HepG2 (cell line): ENCODE measurements around the gene SORBS2. TPM values are rescaled to one million over a fixed set of nuclear protein-coding genes. Genes with fewer than 3 reads are reported as not detected.

ENCODE experiments used
- ATAC-seq: fragments of 200-7000 bp; cut with Tn5 transposase; 3 replicates; pipeline ENCODE4 v1.9.1; 2020; ENCODE audit warnings: mild to moderate bottlenecking, moderate library complexity
- BruUV-seq: library from RNA; stranded (reverse); fragments of 400-500 nt; replicated peaks from 2 replicates; lab custom pipeline; 2021; lab: Mats Ljungman, UMichigan
- CTCF ChIA-PET: fragments of 300-600 bp; formaldehyde crosslinking; extraction: SDS; loops from one replicate; lab custom pipeline; 2021; ENCODE audit warnings: low total read pairs, inconsistent platforms, low intra/inter-chr PET ratio; lab: Yijun Ruan, JAX
- POLR2A ChIA-PET: fragments of 350-600 bp; sonication (Branson Sonifier 250); formaldehyde crosslinking; loops from one replicate; lab custom pipeline; 2020; ENCODE audit warnings: antibody characterized with exemption, inconsistent platforms; lab: Yijun Ruan, JAX
- DNase-seq: peaks from one replicate; pipeline ENCODE4 v3.0.0-alpha.2; 2015; ENCODE audit warnings: low spot score
- FAIRE-seq: peaks from 3 replicates; lab custom pipeline; 2011; peaks lifted over from hg19 to GRCh38; lab: Jason Lieb, UNC
- H2AFZ ChIP-seq: one replicate; pipeline ENCODE4 v1.6.1; 2011; ENCODE audit warnings: low read length, inconsistent platforms
- H3K27ac ChIP-seq: fragments of 300-600 bp; 3 replicates; pipeline ENCODE4 v1.8.0; 2011; ENCODE audit warnings: mixed run types, mild to moderate bottlenecking, mixed read lengths, low read length, inconsistent platforms; ENCODE audit not compliant: insufficient read depth; ENCODE audit errors: extremely low read length
- H3K27me3 ChIP-seq, 2 experiments: fragments of 200-600 bp in 1 of 2; 2 replicates in 1 of 2; 3 replicates in 1 of 2; pipeline versions ENCODE4 v1.6.0 to v1.8.0; 2011; ENCODE audit warnings: low read length in 2 of 2, mild to moderate bottlenecking in 2 of 2, moderate library complexity in 2 of 2, inconsistent platforms in 1 of 2; ENCODE audit not compliant: insufficient read depth in 2 of 2, control insufficient read depth in 1 of 2
- H3K36me3 ChIP-seq, 2 experiments: fragments of 200-600 bp in 1 of 2; replicated peaks in 1 of 2; 2 replicates in 1 of 2; 3 replicates in 1 of 2; pipeline versions ENCODE4 v1.5.1 to v1.8.0; 2011; ENCODE audit warnings: low read length in 2 of 2, inconsistent platforms in 1 of 2; ENCODE audit not compliant: insufficient read depth in 2 of 2, control insufficient read depth in 1 of 2
- H3K4me1 ChIP-seq: 2 replicates; pipeline ENCODE4 v1.5.1; 2012; ENCODE audit warnings: low read length, inconsistent platforms; ENCODE audit not compliant: insufficient read depth
- H3K4me2 ChIP-seq: 2 replicates; pipeline ENCODE4 v1.6.0; 2011; ENCODE audit warnings: low read depth, low read length, inconsistent platforms
- H3K4me3 ChIP-seq, 3 experiments: fragments of 200-600 bp in 1 of 3; sonication (generic), shearing (Covaris generic) in 1 of 3; replicated peaks in 1 of 3; 2 replicates each; pipeline ENCODE4 v1.5.1; 2011 to 2016; ENCODE audit warnings: low read length in 3 of 3, inconsistent platforms in 2 of 3, low read depth in 2 of 3, mild to moderate bottlenecking in 2 of 3, control low read depth in 1 of 3, mixed read lengths in 1 of 3; ENCODE audit not compliant: insufficient read depth in 1 of 3
- H3K79me2 ChIP-seq: one replicate; pipeline ENCODE4 v1.6.1; 2011; ENCODE audit warnings: low read length, inconsistent platforms; ENCODE audit not compliant: insufficient read depth
- H3K9ac ChIP-seq: 2 replicates; pipeline ENCODE4 v1.6.0; 2011; ENCODE audit warnings: mild to moderate bottlenecking, low read depth, low read length, inconsistent platforms; ENCODE audit not compliant: insufficient read depth
- H3K9me3 ChIP-seq: 2 replicates; pipeline ENCODE4 v1.5.1; 2012; ENCODE audit warnings: mild to moderate bottlenecking, low read length
- H4K20me1 ChIP-seq: 2 replicates; pipeline ENCODE4 v1.6.0; 2011; ENCODE audit warnings: inconsistent platforms, mild to moderate bottlenecking, low read length, moderate library complexity; ENCODE audit not compliant: insufficient read depth
- ATF3 ChIP-seq: sonication (generic); formaldehyde crosslinking; IDR thresholded peaks from 2 replicates; pipeline ENCODE4 v1.4.0; 2020; ENCODE audit warnings: missing genetic modification reagents
- ATM ChIP-seq: fragments of 450-650 bp; IDR thresholded peaks from 2 replicates; pipeline ENCODE4 v1.7.1; 2017; ENCODE audit warnings: mild to moderate bottlenecking, borderline replicate concordance
- CBX2 ChIP-seq, 2 experiments: fragments of 200-600 bp in 1 of 2; sonication (generic); formaldehyde crosslinking in 1 of 2; IDR thresholded peaks; 2 replicates each; pipeline versions ENCODE4 v1.7.0 to v1.8.1; 2018 to 2022; ENCODE audit warnings: low read depth in 2 of 2, low read length in 1 of 2, mild to moderate bottlenecking in 1 of 2, missing genetic modification reagents in 1 of 2
- DMTF1 ChIP-seq: sonication (generic); formaldehyde crosslinking; IDR thresholded peaks from 2 replicates; pipeline ENCODE4 v1.4.0; 2020; ENCODE audit warnings: mild to moderate bottlenecking, missing genetic modification reagents
- HHEX ChIP-seq: IDR thresholded peaks from 2 replicates; pipeline ENCODE4 v1.6.1; 2016; ENCODE audit warnings: control low read depth
- NR2F2 ChIP-seq: IDR thresholded peaks from 2 replicates; pipeline ENCODE4 v1.6.1; 2012; ENCODE audit warnings: low read depth, inconsistent platforms, borderline replicate concordance
- PAWR ChIP-seq: sonication (generic); formaldehyde crosslinking; IDR thresholded peaks from 2 replicates; pipeline ENCODE4 v1.4.0; 2020; ENCODE audit warnings: missing genetic modification reagents, mild to moderate bottlenecking, borderline replicate concordance
- PHF5A ChIP-seq: IDR thresholded peaks from one replicate; pipeline ENCODE4 v1.6.1; 2018; ENCODE audit warnings: low read depth, missing genetic modification reagents; ENCODE audit not compliant: unreplicated experiment
- RBM22 ChIP-seq: fragments of 200-400 bp; formaldehyde crosslinking; optimal IDR thresholded peaks from 2 replicates; pipeline ENCODE3; 2017; ENCODE audit warnings: mild to moderate bottlenecking, low read length, moderate library complexity
- REL ChIP-seq: sonication (generic); formaldehyde crosslinking; conservative IDR thresholded peaks from 2 replicates; pipeline ENCODE4 v1.8.0; 2022; ENCODE audit warnings: mild to moderate bottlenecking, missing genetic modification reagents, moderate library complexity
- RELA ChIP-seq: sonication (generic); formaldehyde crosslinking; IDR thresholded peaks from 2 replicates; pipeline ENCODE4 v1.4.0; 2020; ENCODE audit warnings: missing genetic modification reagents
- ZBTB3 ChIP-seq: sonication (generic); formaldehyde crosslinking; IDR thresholded peaks from 2 replicates; pipeline ENCODE4 v1.4.0; 2020; ENCODE audit warnings: low read depth, mild to moderate bottlenecking, moderate library complexity, missing genetic modification reagents, borderline replicate concordance
- ZBTB37 ChIP-seq: sonication (generic); formaldehyde crosslinking; IDR thresholded peaks from 2 replicates; pipeline ENCODE4 v1.4.0; 2020; ENCODE audit warnings: mild to moderate bottlenecking, missing genetic modification reagents
- ZKSCAN5 ChIP-seq: sonication (generic); formaldehyde crosslinking; IDR thresholded peaks from 2 replicates; pipeline ENCODE4 v1.5.1; 2020; ENCODE audit warnings: mild to moderate bottlenecking, missing genetic modification reagents
- ZNF615 ChIP-seq: sonication (generic); formaldehyde crosslinking; IDR thresholded peaks from 2 replicates; pipeline ENCODE4 v1.5.0; 2020; ENCODE audit warnings: mild to moderate bottlenecking, missing genetic modification reagents, borderline replicate concordance
- ZNF629 ChIP-seq: sonication (generic); formaldehyde crosslinking; conservative IDR thresholded peaks from 2 replicates; pipeline ENCODE4 v1.5.0; 2020; ENCODE audit warnings: missing genetic modification reagents
- ZNF777 ChIP-seq: sonication (generic); formaldehyde crosslinking; IDR thresholded peaks from 2 replicates; pipeline ENCODE4 v1.4.0; 2020; ENCODE audit warnings: missing genetic modification reagents
- ZSCAN25 ChIP-seq: sonication (generic); formaldehyde crosslinking; IDR thresholded peaks from 2 replicates; pipeline ENCODE4 v1.8.0; 2022; ENCODE audit warnings: mild to moderate bottlenecking, missing genetic modification reagents
- WGBS: methylation state at CpG from one replicate; pipeline ENCODE4 v1.1.6; 2017; ENCODE audit warnings: low lambda C conversion rate; 5-methylcytosine and 5-hydroxymethylcytosine counted together
- in situ Hi-C: cut with HindIII; loops from 2 replicates; pipeline ENCODE4 v1.10.0; 2017; ENCODE audit warnings: low pct_unique_long_range_greater_than_20kb; ENCODE audit not compliant: extremely low pct_ligation_motif_present
- intact Hi-C: fragments of 100-400 bp; cut with micrococcal nuclease; formaldehyde crosslinking; loops from one replicate; pipeline ENCODE4 v1.10.0; 2022; ENCODE audit not compliant: unreplicated experiment
- polyA plus RNA-seq, 8 experiments: library from polyadenylated mRNA; depleted of rRNA in 3 of 8; stranded (reverse) in 7 of 8; unstranded in 1 of 8; fragments of >200 nt; fragmentation: Illumina TruSeq in 4 of 8; extraction: Trizol in 4 of 8; gene quantifications; 2 replicates each; pipeline versions ENCODE4 v1.2.1 to v1.2.3, GENCODE V29; 2011 to 2016; ENCODE audit warnings: low read depth in 4 of 8, missing spikeins in 1 of 8, mixed read lengths in 1 of 8; ENCODE audit not compliant: insufficient read depth in 1 of 8
- total RNA-seq, 5 experiments: library from RNA; depleted of rRNA; stranded (reverse); fragments of >200 nt; fragmentation: Illumina TruSeq; extraction: Trizol; gene quantifications; 2 replicates each; pipeline ENCODE4 v1.2.3, GENCODE V29; 2016; ENCODE audit warnings: low read depth in 1 of 5

Gene SORBS2
- total and polyA plus RNA-seq, 2 of the 13 experiments (the other 11 are each of a cell fraction or from before 2014, with no cell fraction given) = 25.0 to 80.5 TPM

- ATAC-seq = no peak
Observed at GRCh38 chr4:185853841-185854240, 41.8 kb upstream of the SORBS2 start.

More at GRCh38 chr4:185853841-185854240, 41.8 kb upstream of the SORBS2 start:
- no peak overlapping the region for H3K4me2 ChIP-seq
- no TSS peak for BruUV-seq
- intact Hi-C loops (no loop called here), in situ Hi-C loops (no loop called here)
- TF ChIP-seq PHF5A (CRISPR knock-in tag) (no peak), RELA (no peak), CBX2 (IDR thresholded peaks at IDR 0.05; ENCODE audit: low read depth, low read length) (no peak), CBX2 (CRISPR knock-in tag; IDR thresholded peaks at IDR 0.05; ENCODE audit: low read depth) (no peak), ZBTB3 (CRISPR knock-in tag) (no peak), ATM (no peak), ZSCAN25 (CRISPR knock-in tag) (no peak), NR2F2 (no peak), ZKSCAN5 (no peak), DMTF1 (CRISPR knock-in tag) (no peak), HHEX (CRISPR knock-in tag) (no peak), REL (CRISPR knock-in tag) (no peak), ZBTB37 (CRISPR knock-in tag) (no peak), ZNF615 (CRISPR knock-in tag) (no peak), ATF3 (CRISPR knock-in tag) (no peak), PAWR (CRISPR knock-in tag) (no peak), ZNF777 (CRISPR knock-in tag) (no peak), ZNF629 (no peak), RBM22 (no peak)
- no peak for DNase-seq
- H3K79me2 ChIP-seq = no peaks in the 10 kb centered on the region
- no peaks in the 10 kb centered on the region for H3K4me1 ChIP-seq
- H3K9me3 ChIP-seq = peaks cover 12% of the 10 kb centered on the region; the same call in 1 of the 2 replicates
- CTCF ChIA-PET = no interaction called here
- no peaks in the 10 kb centered on the region for H3K36me3 ChIP-seq
- H3K27ac ChIP-seq = no peak overlapping the region
- no peaks in the 10 kb centered on the region; a peak in 1 of 5 replicates for H3K27me3 ChIP-seq
- no peak for FAIRE-seq
- 52% methylated on average over 3 of the region's 3 CpGs for WGBS
- no peak overlapping the region for H3K9ac ChIP-seq
- POLR2A ChIA-PET = no interaction called here
- H3K4me3 ChIP-seq = no peak overlapping the region
- no peak overlapping the region for H2AFZ ChIP-seq
- no peaks in the 10 kb centered on the region for H4K20me1 ChIP-seq
